ENCODE measurements around the gene NPL.

The NPL gene

GRCh38 chr1:182845894-182846293 lies 56.3 kb downstream of the NPL start:
- Histone ChIP-seq H3K4me1 (ENCODE audit: control insufficient read depth, insufficient read depth, low read length, poor library complexity, severe bottlenecking) (peaks cover 4% of the 10 kb centered on the region), H3K27ac (ENCODE audit: low read depth, low read length, severe bottlenecking) (no peak overlapping the region), H3K9me3 (ENCODE audit: control insufficient read depth, low read length) (no peaks in the 10 kb centered on the region), H3K4me3 (ENCODE audit: extremely low read depth, insufficient read depth, low read length, poor library complexity, severe bottlenecking) (no peak overlapping the region), H3K36me3 (ENCODE audit: control insufficient read depth, insufficient read depth, low read length) (peaks cover 81% of the 10 kb centered on the region)
- WGBS, 2 experiments (ENCODE audit: insufficient coverage in 2 of 2) = 80 to 90% methylated on average over 1 to 2 of the region's 5 CpGs

GRCh38 chr1:182847105-182847504 lies 57.5 kb downstream of the NPL start:
- Histone ChIP-seq H3K9me3 (ENCODE audit: control insufficient read depth, low read length) (no peaks in the 10 kb centered on the region), H3K27ac (ENCODE audit: low read depth, low read length, severe bottlenecking) (no peak overlapping the region), H3K4me1 (ENCODE audit: control insufficient read depth, insufficient read depth, low read length, poor library complexity, severe bottlenecking) (peaks cover 4% of the 10 kb centered on the region), H3K36me3 (ENCODE audit: control insufficient read depth, insufficient read depth, low read length) (peaks cover 84% of the 10 kb centered on the region), H3K4me3 (ENCODE audit: extremely low read depth, insufficient read depth, low read length, poor library complexity, severe bottlenecking) (no peak overlapping the region)

GRCh38 chr1:182848736-182849135 lies 59.2 kb downstream of the NPL start:
- Histone ChIP-seq H3K27ac (ENCODE audit: low read depth, low read length, severe bottlenecking) (no peak overlapping the region), H3K4me3 (ENCODE audit: extremely low read depth, insufficient read depth, low read length, poor library complexity, severe bottlenecking) (no peak overlapping the region), H3K36me3 (ENCODE audit: control insufficient read depth, insufficient read depth, low read length) (peaks cover 83% of the 10 kb centered on the region), H3K4me1 (ENCODE audit: control insufficient read depth, insufficient read depth, low read length, poor library complexity, severe bottlenecking) (no peaks in the 10 kb centered on the region), H3K9me3 (ENCODE audit: control insufficient read depth, low read length) (no peaks in the 10 kb centered on the region)
- WGBS, 2 experiments (ENCODE audit: insufficient coverage in 2 of 2) = 88 to 100% methylated on average over 2 of the region's 2 CpGs

- WGBS, 2 experiments (ENCODE audit: insufficient coverage in 2 of 2) = 100% methylated on average over 2 of the region's 4 CpGs; no CpG with 5 or more reads in 1 of the 2 experiments
- Histone ChIP-seq H3K27ac (ENCODE audit: low read depth, low read length, severe bottlenecking) (no peak overlapping the region), H3K4me1 (ENCODE audit: control insufficient read depth, insufficient read depth, low read length, poor library complexity, severe bottlenecking) (no peaks in the 10 kb centered on the region), H3K9me3 (ENCODE audit: control insufficient read depth, low read length) (no peaks in the 10 kb centered on the region), H3K4me3 (ENCODE audit: extremely low read depth, insufficient read depth, low read length, poor library complexity, severe bottlenecking) (no peak overlapping the region), H3K36me3 (ENCODE audit: control insufficient read depth, insufficient read depth, low read length) (peaks cover 84% of the 10 kb centered on the region)
Measured at GRCh38 chr1:182850319-182850718, 60.7 kb downstream of the NPL start.

GRCh38 chr1:182851825-182852224 lies 62.3 kb downstream of the NPL start:
- H3K36me3 ChIP-seq (ENCODE audit: control insufficient read depth, insufficient read depth, low read length) = peaks cover 86% of the 10 kb centered on the region
- no peaks in the 10 kb centered on the region for H3K9me3 ChIP-seq (ENCODE audit: control insufficient read depth, low read length)
- no peaks in the 10 kb centered on the region for H3K4me1 ChIP-seq (ENCODE audit: control insufficient read depth, insufficient read depth, low read length, poor library complexity, severe bottlenecking)
- 100% methylated on average over 1 of the region's 1 CpG for WGBS, 2 experiments (ENCODE audit: insufficient coverage in 2 of 2)
- no peak overlapping the region for H3K27ac ChIP-seq (ENCODE audit: low read depth, low read length, severe bottlenecking)
- H3K4me3 ChIP-seq (ENCODE audit: extremely low read depth, insufficient read depth, low read length, poor library complexity, severe bottlenecking) = no peak overlapping the region

- Histone ChIP-seq H3K4me3 (ENCODE audit: extremely low read depth, insufficient read depth, low read length, poor library complexity, severe bottlenecking) (no peak overlapping the region), H3K9me3 (ENCODE audit: control insufficient read depth, low read length) (no peaks in the 10 kb centered on the region), H3K36me3 (ENCODE audit: control insufficient read depth, insufficient read depth, low read length) (peaks cover 91% of the 10 kb centered on the region), H3K27ac (ENCODE audit: low read depth, low read length, severe bottlenecking) (no peak overlapping the region), H3K4me1 (ENCODE audit: control insufficient read depth, insufficient read depth, low read length, poor library complexity, severe bottlenecking) (no peaks in the 10 kb centered on the region)
- 100% methylated on average over 1 to 2 of the region's 4 CpGs for WGBS, 2 experiments (ENCODE audit: insufficient coverage in 2 of 2)
Measured at GRCh38 chr1:182855911-182856310, 66.3 kb downstream of the NPL start.

- no peak overlapping the region for H3K27ac ChIP-seq (ENCODE audit: low read depth, low read length, severe bottlenecking)
- WGBS, 2 experiments (ENCODE audit: insufficient coverage in 2 of 2) = no CpG with 5 or more reads among the region's 3 CpGs
- H3K4me3 ChIP-seq (ENCODE audit: extremely low read depth, insufficient read depth, low read length, poor library complexity, severe bottlenecking) = no peak overlapping the region
- no peaks in the 10 kb centered on the region for H3K9me3 ChIP-seq (ENCODE audit: control insufficient read depth, low read length)
- no peaks in the 10 kb centered on the region for H3K4me1 ChIP-seq (ENCODE audit: control insufficient read depth, insufficient read depth, low read length, poor library complexity, severe bottlenecking)
- peaks cover 96% of the 10 kb centered on the region for H3K36me3 ChIP-seq (ENCODE audit: control insufficient read depth, insufficient read depth, low read length)
Measured at GRCh38 chr1:182857212-182857611, 67.6 kb downstream of the NPL start.

GRCh38 chr1:182860658-182861057 lies 71.1 kb downstream of the NPL start:
- 92 to 100% methylated on average over 2 of the region's 4 CpGs for WGBS, 2 experiments (ENCODE audit: insufficient coverage in 2 of 2)
- no peaks in the 10 kb centered on the region for H3K9me3 ChIP-seq (ENCODE audit: control insufficient read depth, low read length)
- H3K4me1 ChIP-seq (ENCODE audit: control insufficient read depth, insufficient read depth, low read length, poor library complexity, severe bottlenecking) = no peaks in the 10 kb centered on the region
- no peak overlapping the region for H3K4me3 ChIP-seq (ENCODE audit: extremely low read depth, insufficient read depth, low read length, poor library complexity, severe bottlenecking)
- H3K27ac ChIP-seq (ENCODE audit: low read depth, low read length, severe bottlenecking) = no peak overlapping the region
- peaks cover 97% of the 10 kb centered on the region for H3K36me3 ChIP-seq (ENCODE audit: control insufficient read depth, insufficient read depth, low read length)

- Histone ChIP-seq H3K4me3 (ENCODE audit: extremely low read depth, insufficient read depth, low read length, poor library complexity, severe bottlenecking) (no peak overlapping the region), H3K27ac (ENCODE audit: low read depth, low read length, severe bottlenecking) (no peak overlapping the region), H3K36me3 (ENCODE audit: control insufficient read depth, insufficient read depth, low read length) (peaks cover 92% of the 10 kb centered on the region), H3K9me3 (ENCODE audit: control insufficient read depth, low read length) (no peaks in the 10 kb centered on the region), H3K4me1 (ENCODE audit: control insufficient read depth, insufficient read depth, low read length, poor library complexity, severe bottlenecking) (no peaks in the 10 kb centered on the region)
- no CpG with 5 or more reads among the region's 2 CpGs for WGBS, 2 experiments (ENCODE audit: insufficient coverage in 2 of 2)
Measured at GRCh38 chr1:182861994-182862393, 72.4 kb downstream of the NPL start.

GRCh38 chr1:182862827-182863226 lies 73.3 kb downstream of the NPL start:
- Histone ChIP-seq H3K4me1 (ENCODE audit: control insufficient read depth, insufficient read depth, low read length, poor library complexity, severe bottlenecking) (no peaks in the 10 kb centered on the region), H3K9me3 (ENCODE audit: control insufficient read depth, low read length) (no peaks in the 10 kb centered on the region), H3K27ac (ENCODE audit: low read depth, low read length, severe bottlenecking) (no peak overlapping the region), H3K36me3 (ENCODE audit: control insufficient read depth, insufficient read depth, low read length) (peaks cover 91% of the 10 kb centered on the region), H3K4me3 (ENCODE audit: extremely low read depth, insufficient read depth, low read length, poor library complexity, severe bottlenecking) (no peak overlapping the region)
- no CpG with 5 or more reads among the region's 1 CpG for WGBS, 2 experiments (ENCODE audit: insufficient coverage in 2 of 2)

GRCh38 chr1:182863940-182864339 lies 74.4 kb downstream of the NPL start:
- Histone ChIP-seq H3K4me3 (ENCODE audit: extremely low read depth, insufficient read depth, low read length, poor library complexity, severe bottlenecking) (no peak overlapping the region), H3K9me3 (ENCODE audit: control insufficient read depth, low read length) (no peaks in the 10 kb centered on the region), H3K36me3 (ENCODE audit: control insufficient read depth, insufficient read depth, low read length) (peaks cover 91% of the 10 kb centered on the region), H3K4me1 (ENCODE audit: control insufficient read depth, insufficient read depth, low read length, poor library complexity, severe bottlenecking) (no peaks in the 10 kb centered on the region), H3K27ac (ENCODE audit: low read depth, low read length, severe bottlenecking) (no peak overlapping the region)
- WGBS, 2 experiments (ENCODE audit: insufficient coverage in 2 of 2) = 60 to 89% methylated on average over 1 to 3 of the region's 5 CpGs

GRCh38 chr1:182867861-182868260 lies 78.3 kb downstream of the NPL start:
- H3K9me3 ChIP-seq (ENCODE audit: control insufficient read depth, low read length) = no peaks in the 10 kb centered on the region
- H3K4me3 ChIP-seq (ENCODE audit: extremely low read depth, insufficient read depth, low read length, poor library complexity, severe bottlenecking) = no peak overlapping the region
- H3K36me3 ChIP-seq (ENCODE audit: control insufficient read depth, insufficient read depth, low read length) = peaks cover 86% of the 10 kb centered on the region
- no peak overlapping the region for H3K27ac ChIP-seq (ENCODE audit: low read depth, low read length, severe bottlenecking)
- H3K4me1 ChIP-seq (ENCODE audit: control insufficient read depth, insufficient read depth, low read length, poor library complexity, severe bottlenecking) = no peaks in the 10 kb centered on the region

All from mesodermal cell (in vitro differentiated cells).